Measurements from ENCODE around the gene CRIM1.

GRCh38 chr2:36406296-36406695, 50.7 kb downstream of the CRIM1 start:
- TF ChIP-seq CTCF (IDR thresholded peaks at IDR 0.05; ENCODE audit: low read length) (no peak), EZH2phosphoT487 (IDR thresholded peaks at IDR 0.05; ENCODE audit: low read length) (no peak)
